ENCODE results near the gene MBNL3.
"Not testable (repeated sequence)": the region's sequence is repeated elsewhere in the genome, so short reads cannot be mapped to it uniquely, and the experiment has no call there.

The MBNL3 gene

GRCh38 chrX:132474544-132475248 is 14.1 kb downstream of the MBNL3 start:
- DNase-seq (ENCODE audit: low spot score), result peak; percentile 25

DNA sequence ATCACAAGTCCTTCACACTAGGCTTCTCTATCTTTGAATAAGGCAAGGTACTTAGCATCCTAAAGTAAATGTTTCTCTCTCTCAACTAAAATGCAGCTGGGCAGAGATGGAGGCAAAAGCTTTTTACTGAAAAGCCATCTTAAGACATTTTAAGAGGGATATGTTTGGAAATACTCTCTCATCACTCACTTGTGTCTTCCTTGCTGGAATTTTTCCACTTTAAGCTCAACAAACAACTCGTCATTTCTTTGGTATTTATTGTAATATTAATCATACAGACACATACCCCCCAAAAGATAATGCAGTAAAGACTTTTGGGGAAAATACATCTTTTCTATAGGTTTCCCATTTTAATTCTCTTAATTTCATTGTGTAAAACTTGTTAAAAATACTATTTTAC is 16.4 kb downstream of the MBNL3 start:
- DNase-seq (ENCODE audit: low spot score), result no peak

- DNase-seq (ENCODE audit: low spot score), result peak; percentile 83
Observed at GRCh38 chrX:132470831-132471230, 18.0 kb downstream of the MBNL3 start.

DNA sequence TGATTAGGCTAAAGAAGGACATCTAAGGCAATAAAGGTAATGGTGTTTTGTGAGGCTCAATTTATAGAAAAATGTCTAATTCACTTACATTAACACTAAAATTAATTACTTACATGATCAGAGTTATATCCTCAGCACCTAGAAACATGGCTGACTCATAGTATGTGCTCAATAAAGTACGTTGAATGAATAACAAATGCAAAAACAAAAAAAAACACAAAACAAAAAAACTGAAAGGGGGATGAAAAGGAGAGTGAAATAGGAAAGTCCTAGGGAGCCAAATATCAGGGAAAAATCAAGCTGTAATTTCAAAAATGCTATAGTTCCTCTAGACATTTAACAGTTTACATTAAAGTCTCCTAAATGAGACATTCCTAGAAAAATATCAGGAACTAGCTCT is 18.7 kb downstream of the MBNL3 start:
- peak; percentile 23 for DNase-seq (ENCODE audit: low spot score)

DNA sequence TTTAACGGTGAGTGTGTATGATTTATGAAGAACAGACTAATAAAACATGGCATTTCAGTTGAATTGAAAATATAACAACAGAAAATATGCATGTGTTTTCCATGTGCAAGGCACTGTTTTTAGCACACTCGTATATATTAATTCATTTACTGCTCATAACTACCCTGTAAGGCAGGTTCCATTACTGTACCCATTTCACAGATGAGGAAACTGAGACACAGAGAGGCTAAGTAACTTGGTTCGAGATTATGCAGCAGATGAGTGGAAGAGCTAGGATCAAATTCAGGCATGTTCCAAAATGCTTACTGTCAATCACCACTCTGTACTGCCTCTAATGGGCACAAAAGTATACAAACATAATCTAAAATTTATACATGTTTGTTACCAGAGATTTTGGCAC is 20.4 kb downstream of the MBNL3 start:
- DNase-seq (ENCODE audit: low spot score), result no peak

DNA sequence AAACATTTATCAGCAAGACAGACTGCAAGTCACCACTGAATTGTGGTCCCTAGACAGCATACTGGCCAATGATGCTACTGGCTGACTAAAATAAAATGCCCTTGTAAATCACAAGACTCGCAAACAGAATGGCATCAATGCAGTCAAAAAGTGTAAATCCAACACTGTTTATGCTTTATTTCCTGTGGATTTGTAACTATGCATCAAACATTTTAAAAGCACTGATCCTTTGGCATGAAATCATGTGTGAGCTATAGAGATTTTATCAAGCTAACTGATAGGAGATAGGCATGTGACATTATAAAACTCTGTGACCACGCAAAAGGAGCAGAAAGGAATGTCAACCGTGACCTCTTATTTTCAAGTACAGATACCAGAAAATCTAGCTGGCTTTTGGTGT is 20.8 kb downstream of the MBNL3 start:
- no peak for DNase-seq (ENCODE audit: low spot score)

GRCh38 chrX:132467026-132467425 is 21.8 kb downstream of the MBNL3 start:
- no peak for DNase-seq (ENCODE audit: low spot score)

DNA sequence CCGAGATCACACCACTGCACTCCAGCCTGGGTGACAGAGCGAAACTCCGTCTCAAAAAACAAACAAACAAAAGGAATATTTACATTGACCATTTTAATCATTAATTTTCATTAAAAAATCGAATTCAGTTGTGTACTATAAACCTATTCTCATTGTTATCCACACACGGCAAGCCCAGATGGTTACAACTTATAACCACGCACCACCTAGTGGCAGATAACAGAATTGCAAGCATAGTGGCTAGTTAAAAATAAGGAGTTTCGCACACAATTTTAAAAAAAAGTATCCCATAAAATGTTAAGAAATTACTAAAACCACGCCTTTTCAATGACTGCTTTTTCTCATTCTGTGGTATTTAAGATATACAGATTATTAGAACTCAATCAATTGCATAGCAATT is 25.4 kb downstream of the MBNL3 start:
- peak; percentile 66 for DNase-seq (ENCODE audit: low spot score)

GRCh38 chrX:132461886-132462285 is 27.0 kb downstream of the MBNL3 start:
- no peak for DNase-seq (ENCODE audit: low spot score)

DNA sequence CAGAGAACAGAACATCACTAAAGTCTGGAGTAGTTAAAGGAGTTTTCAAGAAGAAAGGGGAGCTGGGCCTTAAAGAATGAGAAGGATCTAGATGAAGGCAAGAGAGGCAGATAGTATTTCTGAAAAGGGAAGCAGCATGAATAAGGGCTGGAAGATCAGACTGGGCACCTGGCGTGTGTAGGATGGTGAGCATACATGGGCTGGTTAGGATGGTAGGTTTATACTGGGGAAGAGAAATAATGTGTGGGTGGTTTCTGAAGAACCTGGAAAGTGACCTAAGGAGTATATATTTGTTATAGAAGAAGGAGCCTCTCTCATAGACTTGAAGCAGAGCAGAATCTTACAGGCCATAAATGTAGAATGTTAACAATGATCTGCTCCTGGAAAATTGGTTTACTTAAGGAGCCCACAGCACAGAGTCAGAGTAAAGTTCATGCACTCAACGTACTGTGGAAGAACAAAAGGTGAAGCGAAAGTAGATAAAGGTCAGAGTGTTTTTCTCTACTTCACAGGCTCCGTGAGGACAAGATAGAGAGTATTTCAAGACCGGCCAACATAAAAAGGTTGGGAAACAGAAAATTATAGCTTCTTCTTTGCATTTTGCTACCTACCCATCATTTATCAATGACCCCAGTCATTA is 35.8 kb downstream of the MBNL3 start:
- DNase-seq (ENCODE audit: low spot score), result no peak

DNA sequence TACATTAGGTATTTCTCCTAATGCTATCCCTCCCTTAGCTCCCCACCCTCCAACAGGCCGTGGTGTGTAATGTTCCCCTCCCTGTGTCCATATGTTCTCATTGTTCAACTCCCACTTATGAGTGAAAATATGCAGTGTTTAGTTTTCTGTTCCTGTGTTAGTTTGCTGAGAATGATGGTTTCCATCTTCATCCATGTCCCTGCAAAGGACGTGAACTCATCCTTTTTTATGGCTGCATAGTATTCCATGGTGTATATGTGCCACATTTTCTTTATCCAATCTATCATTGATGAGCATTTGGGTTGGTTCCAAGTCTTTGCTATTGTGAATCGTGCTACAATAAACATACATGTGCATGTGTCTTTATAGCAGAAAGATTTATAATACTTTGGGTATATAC is 42.9 kb downstream of the MBNL3 start:
- not testable (repeated sequence) for DNase-seq (ENCODE audit: low spot score)

DNA sequence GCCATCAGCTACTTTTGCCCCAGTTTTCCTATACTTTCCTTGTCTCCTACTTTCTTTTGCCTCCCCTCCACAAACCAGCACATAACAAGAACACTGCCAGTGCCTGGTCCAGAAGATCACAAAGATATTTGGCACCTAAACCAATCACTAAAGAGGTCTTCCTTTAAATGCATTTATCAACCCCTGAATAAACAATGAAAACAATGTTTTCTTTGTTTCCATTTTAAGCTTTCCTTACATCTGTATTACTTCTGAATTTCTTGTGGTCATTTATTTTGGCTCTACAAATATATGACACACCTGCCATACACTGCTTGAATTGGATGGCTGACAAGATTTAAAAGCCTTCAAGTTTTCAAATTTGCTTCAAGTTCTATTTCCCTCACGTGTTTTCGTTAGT is 43.9 kb downstream of the MBNL3 start:
- DNase-seq (ENCODE audit: low spot score), result no peak

DNA sequence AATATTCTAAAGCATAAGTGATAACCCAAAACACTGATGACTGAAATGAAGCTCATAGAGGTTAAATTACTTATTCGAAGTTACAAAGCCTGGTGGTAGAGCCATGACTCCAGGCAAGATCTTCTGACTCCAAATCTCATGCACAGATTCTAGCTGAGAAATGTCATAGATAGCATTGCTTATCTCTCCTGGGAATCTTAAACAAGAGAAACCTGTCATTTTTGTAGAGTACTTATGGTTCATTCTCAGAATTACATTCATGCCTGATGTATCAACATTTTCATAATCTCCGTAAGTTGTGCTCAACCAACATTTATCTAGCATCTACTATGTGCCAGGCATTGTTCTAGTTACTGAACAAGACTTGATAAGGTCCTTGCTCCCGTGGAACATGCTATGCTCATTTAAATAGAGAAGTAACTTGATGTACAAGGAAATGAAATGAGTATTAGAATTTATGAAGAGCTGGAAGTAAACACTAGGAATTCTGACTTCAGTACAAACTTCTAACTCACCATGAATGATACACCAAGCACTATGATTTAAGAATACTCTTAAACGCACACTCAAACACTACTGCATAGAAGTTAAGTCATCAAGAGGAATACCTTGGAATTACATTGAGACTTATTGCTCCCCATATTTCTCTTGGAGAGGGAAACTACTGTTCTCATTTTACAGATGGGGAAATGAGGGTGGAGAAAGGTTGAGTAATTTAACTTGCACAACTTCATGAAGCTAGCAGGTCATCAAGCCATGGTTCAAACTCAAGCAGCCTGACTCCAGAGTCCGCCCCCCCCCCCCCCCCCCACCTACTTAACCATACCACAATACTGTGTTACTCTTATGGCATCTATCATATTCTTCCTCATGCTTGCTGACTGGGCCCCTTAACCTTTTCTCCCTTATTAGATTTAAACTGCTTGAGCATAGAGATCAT is 45.4 kb downstream of the MBNL3 start:
- no peak for DNase-seq (ENCODE audit: low spot score)

GRCh38 chrX:132442691-132443090 is 46.1 kb downstream of the MBNL3 start:
- DNase-seq (ENCODE audit: low spot score), result peak; percentile 11

GRCh38 chrX:132435222-132435621 is 53.6 kb downstream of the MBNL3 start:
- DNase-seq (ENCODE audit: low spot score), result no peak

GRCh38 chrX:132433551-132433950 is 55.3 kb downstream of the MBNL3 start:
- no peak for DNase-seq (ENCODE audit: low spot score)

GRCh38 chrX:132433001-132433400 is 55.8 kb downstream of the MBNL3 start:
- no peak for DNase-seq (ENCODE audit: low spot score)

DNA sequence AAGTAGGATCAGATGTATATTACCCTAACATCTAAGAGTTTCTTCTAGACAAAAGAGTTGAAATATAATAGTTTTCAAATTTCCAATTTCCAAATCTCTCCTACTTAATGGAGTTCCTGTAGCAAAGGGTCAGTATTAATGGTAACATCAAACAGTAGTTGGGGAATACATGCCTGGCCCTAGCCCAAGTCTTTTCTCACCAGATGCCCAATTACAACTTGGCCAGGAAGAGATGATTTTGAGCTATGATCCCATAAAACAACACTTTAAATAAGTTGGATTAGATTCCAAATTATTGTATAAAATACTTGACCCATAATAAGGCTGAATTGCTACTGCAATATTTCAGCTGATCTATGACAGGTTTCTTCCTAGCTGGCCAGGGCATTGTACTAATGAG is 59.9 kb downstream of the MBNL3 start:
- DNase-seq (ENCODE audit: low spot score), result no peak

DNA sequence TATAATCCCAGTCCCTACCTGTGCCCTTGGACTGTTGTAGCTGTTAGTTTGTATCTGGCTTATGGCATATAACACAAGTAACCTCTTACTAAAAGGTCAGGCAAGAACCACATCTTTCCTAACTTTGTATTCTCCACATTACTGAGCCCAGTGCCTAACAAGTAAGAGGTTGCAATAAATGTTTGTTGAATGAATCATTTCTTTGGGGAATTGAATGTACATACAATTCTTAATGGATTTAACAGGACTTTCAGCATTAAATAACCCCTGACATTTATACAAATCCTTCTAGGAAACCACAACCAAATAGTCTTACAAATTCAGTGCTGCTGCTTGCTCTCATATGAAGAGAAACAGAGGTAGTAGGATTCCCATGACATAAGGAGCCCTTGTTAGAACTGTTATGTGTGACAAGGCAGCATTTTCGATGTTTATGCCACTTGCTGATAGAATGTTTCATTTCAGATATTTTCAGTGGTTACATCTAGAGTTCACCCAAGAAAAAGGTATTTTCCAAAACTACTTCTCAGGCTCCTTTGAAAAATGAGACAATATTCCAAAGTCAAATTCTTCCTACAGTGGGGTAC is 62.0 kb downstream of the MBNL3 start:
- no peak for DNase-seq (ENCODE audit: low spot score)

DNA sequence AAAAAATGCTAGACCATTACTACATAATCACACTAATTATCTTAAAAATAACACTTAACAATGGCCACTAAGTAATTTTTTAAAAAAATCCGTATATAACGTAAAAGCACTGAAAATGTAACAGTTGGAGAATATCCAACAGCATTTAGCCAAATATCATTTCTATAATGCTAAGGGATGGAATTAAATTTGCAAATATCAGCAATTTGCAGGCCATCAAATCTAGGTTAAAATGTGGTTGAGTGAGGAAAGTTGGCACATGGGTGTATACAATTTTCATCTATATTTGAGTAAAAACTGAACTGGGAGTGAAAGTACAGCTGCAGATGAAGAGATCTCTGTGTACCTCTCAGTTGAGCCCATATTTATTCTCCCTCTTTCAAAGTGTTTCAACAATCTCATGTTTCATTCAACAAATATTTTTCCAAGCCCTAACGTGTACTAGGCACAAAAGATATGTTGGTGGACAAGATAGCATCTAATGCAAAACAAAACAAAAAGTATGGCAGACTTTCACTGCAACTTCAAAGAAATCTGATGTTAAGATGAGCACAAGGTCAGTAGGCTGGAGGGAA is 63.0 kb downstream of the MBNL3 start:
- DNase-seq (ENCODE audit: low spot score), result no peak

DNA sequence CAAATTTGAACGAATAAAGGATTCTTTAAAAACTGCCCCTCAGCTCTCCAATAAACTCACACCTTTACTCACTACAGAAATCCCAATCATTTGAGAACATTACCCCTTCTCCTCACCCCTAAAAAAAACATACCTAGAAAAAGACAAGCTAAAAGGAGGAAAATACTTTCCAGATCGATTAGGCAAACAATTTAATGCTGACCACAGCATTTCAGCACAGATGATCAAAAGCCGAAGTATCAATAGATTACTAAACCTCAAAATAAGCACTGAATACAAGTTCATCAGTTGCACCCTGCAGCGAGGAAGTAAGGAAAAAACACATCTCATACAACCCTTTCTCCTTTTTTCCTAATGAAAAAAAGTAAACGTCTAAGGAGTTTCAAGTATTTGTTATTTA is 65.5 kb downstream of the MBNL3 start:
- DNase-seq (ENCODE audit: low spot score), result no peak

- no peak for DNase-seq (ENCODE audit: low spot score)
Observed at GRCh38 chrX:132415012-132415411, 73.8 kb downstream of the MBNL3 start.
